D721Med (cell line): Measurements from ENCODE around the gene MOB3A.
A peak's percentile ranks its signal among the peaks of the same experiment; 100 is the strongest.

Experiments
- DNase-seq: peaks from one replicate; pipeline ENCODE4 v3.0.0; 2011; ENCODE audit warnings: low spot score; ENCODE audit not compliant: insufficient read length
- FAIRE-seq: peaks from 2 replicates; lab custom pipeline; 2011; peaks lifted over from hg19 to GRCh38; lab: Jason Lieb, UNC
- TF ChIP-seq, protein P1 (sequence below): IDR thresholded peaks from 2 replicates; pipeline ENCODE4 v1.5.1; 2012; ENCODE audit warnings: mild to moderate bottlenecking, control low read depth; ENCODE audit not compliant: insufficient read depth; ENCODE audit errors: missing control alignments

The MOB3A gene

DNA sequence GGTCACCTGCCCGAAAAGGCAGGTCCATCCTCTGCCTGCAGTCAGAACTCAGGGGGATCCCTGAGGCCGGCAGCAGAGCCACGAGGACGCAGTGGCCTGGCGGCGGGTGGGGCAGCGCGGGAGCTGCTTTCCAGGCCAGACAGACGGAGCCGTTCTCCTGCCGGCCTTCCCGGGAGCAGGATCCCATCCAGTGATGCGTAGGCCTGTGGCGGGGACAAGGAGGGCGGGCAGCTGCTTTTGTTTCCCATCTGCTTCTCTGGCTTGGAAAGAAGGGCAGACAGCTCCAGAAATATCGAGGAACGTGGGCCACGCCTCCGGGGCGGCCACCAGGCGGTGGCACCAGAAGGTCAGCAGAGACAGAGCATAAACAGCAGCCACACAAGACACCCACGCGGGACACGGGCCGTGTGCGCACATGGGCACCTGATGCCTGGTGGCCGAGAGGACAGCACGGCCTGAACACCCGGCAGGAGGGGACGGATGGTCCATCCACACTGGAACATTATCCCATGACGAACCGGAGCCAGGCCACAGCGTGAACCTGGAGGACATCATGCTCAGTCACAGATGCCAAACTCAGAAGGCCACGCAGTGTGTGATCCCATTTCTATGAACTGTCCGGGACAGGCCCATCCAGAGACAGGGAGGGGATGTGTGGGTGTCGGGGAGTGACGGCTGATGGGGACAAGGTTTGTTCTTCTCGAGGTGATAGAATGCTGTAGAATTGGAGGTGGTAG, 31.2 kb downstream of the MOB3A start:
- no peak for FAIRE-seq

DNA sequence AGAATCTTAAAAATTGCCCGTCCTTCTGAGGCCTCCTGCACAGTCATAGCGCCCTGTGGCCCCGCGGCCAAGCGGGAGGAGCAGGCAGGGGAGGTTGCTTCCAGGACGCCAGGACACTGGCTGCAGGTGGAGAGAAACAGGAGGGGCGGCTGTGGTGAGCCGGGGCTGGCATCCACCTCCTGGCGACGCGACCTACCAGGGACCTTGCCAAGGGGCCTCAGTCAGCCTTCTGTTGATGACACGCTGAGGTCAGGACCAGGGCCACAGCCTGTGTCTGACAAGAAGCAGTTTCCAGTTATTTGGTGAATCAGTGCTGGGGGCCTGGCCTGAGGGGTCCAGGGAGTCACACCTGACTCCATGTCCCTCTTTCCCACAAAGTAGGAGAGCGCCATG, 31.7 kb downstream of the MOB3A start:
- DNase-seq (no peak), FAIRE-seq (no peak)
- TF ChIP-seq, protein P1, sequence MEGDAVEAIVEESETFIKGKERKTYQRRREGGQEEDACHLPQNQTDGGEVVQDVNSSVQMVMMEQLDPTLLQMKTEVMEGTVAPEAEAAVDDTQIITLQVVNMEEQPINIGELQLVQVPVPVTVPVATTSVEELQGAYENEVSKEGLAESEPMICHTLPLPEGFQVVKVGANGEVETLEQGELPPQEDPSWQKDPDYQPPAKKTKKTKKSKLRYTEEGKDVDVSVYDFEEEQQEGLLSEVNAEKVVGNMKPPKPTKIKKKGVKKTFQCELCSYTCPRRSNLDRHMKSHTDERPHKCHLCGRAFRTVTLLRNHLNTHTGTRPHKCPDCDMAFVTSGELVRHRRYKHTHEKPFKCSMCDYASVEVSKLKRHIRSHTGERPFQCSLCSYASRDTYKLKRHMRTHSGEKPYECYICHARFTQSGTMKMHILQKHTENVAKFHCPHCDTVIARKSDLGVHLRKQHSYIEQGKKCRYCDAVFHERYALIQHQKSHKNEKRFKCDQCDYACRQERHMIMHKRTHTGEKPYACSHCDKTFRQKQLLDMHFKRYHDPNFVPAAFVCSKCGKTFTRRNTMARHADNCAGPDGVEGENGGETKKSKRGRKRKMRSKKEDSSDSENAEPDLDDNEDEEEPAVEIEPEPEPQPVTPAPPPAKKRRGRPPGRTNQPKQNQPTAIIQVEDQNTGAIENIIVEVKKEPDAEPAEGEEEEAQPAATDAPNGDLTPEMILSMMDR, result no peak

More for the DNA sequence above, 31.2 kb downstream of the MOB3A start:
- DNase-seq, result no peak
- TF ChIP-seq, protein P1, result no peak

DNA sequence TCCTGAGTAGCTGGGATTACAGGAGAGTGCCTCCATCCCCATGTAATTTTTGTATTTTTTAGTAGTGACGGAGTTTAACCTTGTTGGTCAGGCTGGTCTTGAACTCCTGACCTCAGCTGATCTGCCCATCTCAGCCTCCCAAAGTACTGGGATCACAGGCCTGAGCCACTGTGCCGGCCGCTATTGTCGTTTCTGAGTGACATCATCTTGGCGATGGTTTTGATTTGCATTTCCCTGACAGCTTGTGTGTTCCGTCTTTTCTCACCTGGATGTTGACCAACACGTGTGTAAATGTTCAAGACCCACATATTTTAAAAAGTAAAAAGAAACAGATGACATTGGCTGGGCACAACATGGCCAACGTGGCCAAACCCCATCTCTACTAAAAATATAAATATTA, 32.3 kb downstream of the MOB3A start:
- FAIRE-seq (no peak), DNase-seq (no peak)

DNA sequence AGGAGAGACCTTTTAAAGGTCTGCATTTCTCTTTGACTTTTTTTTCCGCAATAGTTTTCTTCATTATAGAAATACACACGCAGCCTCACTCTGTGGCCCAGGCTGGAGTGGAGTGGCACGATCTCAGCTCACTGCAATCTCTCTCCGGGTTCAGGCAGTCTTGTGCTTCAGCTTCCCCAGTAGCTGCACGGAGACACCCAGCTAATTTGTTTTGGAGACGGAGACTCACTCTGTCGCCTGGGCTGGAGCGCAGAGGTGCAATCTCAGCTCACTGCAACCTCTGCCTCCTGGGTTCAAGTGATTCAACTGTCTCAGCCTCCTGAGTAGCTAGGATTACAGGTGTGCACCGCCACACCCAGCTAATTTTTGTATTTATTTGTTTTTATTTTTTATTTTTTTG, 33.4 kb downstream of the MOB3A start:
- no peak for FAIRE-seq
- TF ChIP-seq, protein P1, result no peak
- no peak for DNase-seq

More for the DNA sequence above, 32.3 kb downstream of the MOB3A start:
- TF ChIP-seq, protein P1, result no peak

DNA sequence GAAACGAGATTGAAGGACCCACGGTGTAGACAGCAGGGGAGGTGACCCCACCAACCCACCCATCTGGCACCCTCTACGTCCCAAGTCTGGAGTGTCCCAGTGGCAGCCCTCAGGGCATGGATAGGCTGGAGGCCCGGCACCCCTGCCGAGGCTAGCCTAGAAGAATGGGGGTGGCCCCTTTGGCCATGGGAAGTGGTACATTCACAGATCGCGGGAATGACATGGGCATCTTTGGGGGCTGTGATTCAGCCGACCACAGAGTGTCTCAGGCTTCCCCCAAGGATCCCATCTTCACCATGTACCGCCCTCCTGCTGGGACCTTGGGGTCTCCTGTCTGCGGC, 33.8 kb downstream of the MOB3A start:
- TF ChIP-seq, protein P1, result no peak
- FAIRE-seq (no peak), DNase-seq (no peak)

DNA sequence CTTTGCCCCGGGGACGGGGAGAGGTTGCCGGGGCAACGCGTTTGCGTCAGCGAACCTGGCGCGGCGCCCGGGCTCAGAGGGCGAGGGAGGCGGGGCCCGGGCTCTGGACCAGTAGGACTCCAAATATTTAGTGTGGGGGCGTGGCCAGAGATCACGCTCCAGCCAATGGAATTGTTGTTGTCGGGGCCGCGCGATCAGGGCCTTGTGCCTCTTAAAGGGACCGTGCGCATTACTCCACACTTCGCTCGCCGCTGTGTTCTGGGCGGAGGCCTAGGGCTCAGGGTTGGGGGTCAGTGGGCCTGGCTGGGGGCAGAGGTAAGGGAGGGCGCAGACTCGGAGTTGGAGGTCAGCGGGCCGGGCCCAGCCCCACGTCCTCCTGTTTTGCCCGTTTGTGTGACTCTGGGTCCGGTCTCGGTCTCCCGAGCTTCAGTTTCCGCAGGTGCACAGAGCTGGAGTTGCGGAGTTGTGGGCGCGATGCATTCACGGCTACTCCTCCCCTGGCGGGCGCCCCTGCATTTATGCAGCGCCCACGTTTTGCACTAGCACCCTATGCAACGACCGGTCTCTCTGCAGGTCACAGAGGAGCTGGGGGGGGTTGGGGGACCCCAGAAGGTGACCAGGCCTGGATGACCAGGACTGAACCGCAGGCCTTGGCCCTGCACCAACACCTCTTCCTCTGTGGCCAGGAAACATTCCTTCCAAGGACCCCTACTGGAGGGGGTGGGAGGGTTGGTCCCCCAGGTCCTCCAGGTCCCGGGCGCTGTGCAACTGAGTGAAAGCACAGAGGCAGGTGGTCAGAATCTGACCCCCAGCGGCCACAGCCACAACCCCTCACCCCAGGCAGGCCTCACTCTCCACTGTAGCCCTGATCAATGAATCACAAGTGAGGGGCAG, 34.4 kb downstream of the MOB3A start:
- TF ChIP-seq, protein P1, result no peak
- DNase-seq, result peak; percentile 90
- no peak for FAIRE-seq
